ENCODE measurements around the gene SLC5A11.

SLC5A11 gene

DNA sequence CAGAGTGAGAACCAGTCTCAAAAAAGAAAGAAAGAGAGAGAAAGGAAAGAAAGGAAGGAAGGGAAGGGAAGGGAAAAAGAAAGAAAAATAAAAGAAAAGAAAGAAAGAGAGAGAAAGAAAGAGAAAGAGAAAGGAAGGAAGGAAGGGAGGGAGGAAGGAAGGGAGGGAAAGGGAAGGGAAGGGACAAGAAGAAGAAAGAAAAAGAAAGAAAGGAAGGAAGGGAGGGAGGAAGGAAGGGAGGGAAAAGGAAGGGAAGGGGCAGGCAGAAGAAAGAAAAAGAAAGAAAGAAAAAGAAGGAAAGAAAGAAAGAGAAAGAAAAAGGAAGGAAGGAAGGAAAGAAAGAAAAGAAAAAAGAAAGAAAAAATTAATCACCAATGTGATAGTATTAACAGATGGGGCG is 15.7 kb downstream of the SLC5A11 start:
- in situ Hi-C loops (cut with MboI; ENCODE audit: low pct_unique_long_range_greater_than_20kb, low sequenced_read_pairs, unreplicated experiment), result no loop called here
- DNase-seq (ENCODE audit: low spot score), result no peak
- no peak for TF ChIP-seq CTCF (IDR thresholded peaks at IDR 0.05; ENCODE audit: extremely low read depth, insufficient read depth, missing control alignments)

GRCh38 chr16:24863582-24864437 is 18.0 kb downstream of the SLC5A11 start:
- TF ChIP-seq CTCF (IDR thresholded peaks at IDR 0.05; ENCODE audit: extremely low read depth, insufficient read depth, missing control alignments), result no peak
- no peak for DNase-seq (ENCODE audit: low spot score)
- in situ Hi-C loops (cut with MboI; ENCODE audit: low pct_unique_long_range_greater_than_20kb, low sequenced_read_pairs, unreplicated experiment), result no loop called here

- in situ Hi-C loops (cut with MboI; ENCODE audit: low pct_unique_long_range_greater_than_20kb, low sequenced_read_pairs, unreplicated experiment), result no loop called here
- DNase-seq (ENCODE audit: low spot score), result no peak
- TF ChIP-seq CTCF (IDR thresholded peaks at IDR 0.05; ENCODE audit: extremely low read depth, insufficient read depth, missing control alignments), result no peak
Observed at GRCh38 chr16:24869033-24869432, 23.3 kb downstream of the SLC5A11 start.

DNA sequence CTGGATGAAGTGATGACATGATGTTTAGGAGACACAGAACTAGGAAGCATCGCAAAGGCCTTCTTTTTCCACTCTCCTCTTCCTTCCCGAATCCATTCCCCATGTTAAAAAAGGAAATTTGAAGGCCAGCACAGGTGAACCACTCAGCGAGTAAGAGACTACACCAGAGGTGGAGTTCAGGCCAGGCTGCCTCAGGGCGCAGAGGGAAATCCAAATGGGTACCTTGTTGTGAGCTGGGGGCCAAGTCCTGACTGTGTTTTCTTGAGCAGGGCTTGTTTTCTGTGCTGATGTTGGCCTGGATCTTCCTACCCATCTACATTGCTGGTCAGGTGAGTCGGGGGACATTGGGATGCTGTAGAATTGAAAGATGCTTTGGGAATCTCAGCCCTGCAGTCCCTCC is 26.1 kb downstream of the SLC5A11 start:
- in situ Hi-C loops (cut with MboI; ENCODE audit: low pct_unique_long_range_greater_than_20kb, low sequenced_read_pairs, unreplicated experiment), result no loop called here
- no peak for DNase-seq (ENCODE audit: low spot score)
- no peak for TF ChIP-seq CTCF (IDR thresholded peaks at IDR 0.05; ENCODE audit: extremely low read depth, insufficient read depth, missing control alignments)

- TF ChIP-seq CTCF (IDR thresholded peaks at IDR 0.05; ENCODE audit: extremely low read depth, insufficient read depth, missing control alignments), result no peak
- no peak for DNase-seq (ENCODE audit: low spot score)
- in situ Hi-C loops (cut with MboI; ENCODE audit: low pct_unique_long_range_greater_than_20kb, low sequenced_read_pairs, unreplicated experiment), result no loop called here
Observed at GRCh38 chr16:24873028-24873427, 27.3 kb downstream of the SLC5A11 start.

GRCh38 chr16:24875466-24875865 is 29.7 kb downstream of the SLC5A11 start:
- in situ Hi-C loops (cut with MboI; ENCODE audit: low pct_unique_long_range_greater_than_20kb, low sequenced_read_pairs, unreplicated experiment), result no loop called here
- no peak for TF ChIP-seq CTCF (IDR thresholded peaks at IDR 0.05; ENCODE audit: extremely low read depth, insufficient read depth, missing control alignments)
- no peak for DNase-seq (ENCODE audit: low spot score)

All from GM13977 (cell line).